Activated T-cell treated with anti-CD3 and anti-CD28 coated beads, Interleukin-2, amount 50 U/mL, for 1 hour (primary cell): Measurements from ENCODE around the gene EPHB1.

Source experiments
- DNase-seq: peaks from one replicate; pipeline ENCODE4 v3.0.0-alpha.2; 2020

The EPHB1 gene

DNA sequence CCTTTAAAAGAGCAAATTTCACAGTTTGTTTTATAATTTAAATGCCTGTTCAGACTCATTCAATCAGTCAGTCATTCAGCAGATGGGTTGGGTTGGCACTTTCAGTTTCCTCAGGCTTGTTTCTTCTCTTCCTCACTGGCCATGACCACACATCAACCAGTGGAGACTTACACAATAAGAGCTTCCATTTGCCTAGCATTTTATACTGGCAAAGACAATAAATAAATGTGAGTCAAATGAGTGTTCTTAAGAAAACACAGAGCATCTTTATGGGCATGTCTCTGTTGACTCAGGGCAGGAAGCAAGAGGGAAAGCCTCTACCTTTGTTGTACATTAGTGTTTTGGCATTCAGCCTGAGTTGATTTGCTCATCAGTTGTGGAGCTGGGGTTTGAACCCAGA is 122.6 kb downstream of the EPHB1 start:
- no peak for DNase-seq

DNA sequence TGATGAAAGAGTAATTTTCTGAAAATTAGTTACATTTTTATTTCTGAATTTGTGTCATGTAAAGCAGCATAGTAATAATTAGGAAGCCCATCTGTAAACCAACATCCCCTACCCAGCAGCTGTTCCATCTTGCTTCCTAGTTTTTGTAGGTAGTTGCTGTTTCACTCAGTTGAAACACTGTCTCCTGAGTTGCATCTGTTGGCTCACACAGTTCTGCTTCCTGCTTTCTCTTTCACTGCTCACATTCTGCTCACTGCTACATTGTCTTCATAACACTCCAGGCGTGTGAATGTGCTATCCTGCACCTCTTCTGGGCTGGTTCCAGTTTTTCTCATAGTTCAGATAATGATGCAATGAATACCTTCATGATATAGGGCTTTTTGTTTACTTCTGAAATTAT is 123.4 kb downstream of the EPHB1 start:
- DNase-seq, result no peak

DNA sequence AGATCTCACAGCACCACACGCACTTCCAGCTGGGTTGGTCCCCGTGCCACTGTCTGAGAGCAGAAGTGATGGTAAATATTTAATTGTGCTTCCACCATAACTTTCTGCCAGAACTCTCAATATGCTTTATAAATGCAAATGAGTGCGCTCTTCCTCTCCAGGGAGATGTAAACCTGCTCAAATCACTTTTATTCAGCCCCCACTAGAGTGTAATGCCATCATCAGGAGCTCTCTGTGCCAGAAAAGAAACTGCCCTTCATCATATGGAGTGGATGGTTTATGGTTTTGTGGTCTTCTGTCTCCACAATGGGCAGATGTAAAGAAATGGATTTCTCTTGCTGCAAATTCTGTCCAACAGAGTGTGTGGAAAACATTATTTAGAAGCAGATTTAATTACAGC is 127.0 kb downstream of the EPHB1 start:
- no peak for DNase-seq

DNA sequence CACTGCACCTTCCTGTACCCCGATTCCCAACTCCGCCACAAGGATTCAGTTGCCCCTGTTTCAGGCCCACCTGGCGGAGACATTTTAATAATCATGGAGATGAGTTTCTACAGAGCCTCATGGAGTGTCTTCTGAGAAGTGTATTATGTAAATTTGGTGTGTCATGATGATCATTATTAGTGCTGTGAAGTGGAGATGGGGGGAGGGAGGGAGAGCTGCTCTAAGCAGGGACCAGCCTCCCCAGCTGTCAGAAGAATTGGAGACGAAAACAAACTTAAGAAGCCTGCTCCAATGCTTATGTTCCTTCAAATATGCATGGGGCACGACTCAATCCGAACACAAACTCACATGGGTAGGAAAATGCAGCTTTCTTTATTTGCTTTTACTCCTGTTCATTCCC is 127.8 kb downstream of the EPHB1 start:
- no peak for DNase-seq

DNA sequence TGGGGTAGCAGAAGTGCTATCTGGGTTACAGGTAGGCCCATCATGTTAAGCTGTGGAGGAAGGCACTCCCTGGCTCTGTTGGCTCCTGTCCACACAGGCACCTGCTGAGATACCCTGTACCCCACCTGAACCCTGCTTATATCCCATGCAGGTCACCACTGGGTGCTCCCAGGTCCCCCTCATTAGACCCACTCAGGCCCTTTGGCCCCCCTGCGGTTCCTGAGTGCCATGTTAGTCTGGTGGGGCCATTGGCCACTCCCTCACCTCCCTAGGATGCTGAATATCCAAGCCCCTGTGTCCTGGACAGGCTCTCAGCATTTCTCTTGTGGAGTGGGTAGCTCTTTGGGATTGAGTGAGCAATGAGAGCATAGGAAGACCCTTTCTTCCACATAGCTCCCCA is 128.2 kb downstream of the EPHB1 start:
- DNase-seq, result no peak

DNA sequence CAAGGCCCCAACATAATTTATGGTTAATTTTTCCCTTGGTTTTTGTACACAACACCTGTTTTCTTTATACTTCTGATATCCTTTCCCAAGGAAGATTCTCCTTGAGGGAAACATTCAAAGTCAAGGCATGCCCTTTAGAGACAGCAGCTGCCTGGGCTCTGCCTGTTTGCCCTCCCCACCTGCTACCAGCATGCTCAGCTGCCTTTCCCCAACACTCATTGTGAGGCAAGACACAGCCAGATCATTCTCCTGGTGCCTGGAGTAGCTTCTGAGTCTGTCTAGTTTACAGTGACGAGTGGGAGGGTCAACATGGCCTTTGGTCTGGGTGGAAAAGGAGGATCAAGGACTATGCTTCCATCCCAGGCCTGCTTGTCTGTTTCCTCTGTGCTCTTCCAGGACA is 132.5 kb downstream of the EPHB1 start:
- DNase-seq, result no peak

DNA sequence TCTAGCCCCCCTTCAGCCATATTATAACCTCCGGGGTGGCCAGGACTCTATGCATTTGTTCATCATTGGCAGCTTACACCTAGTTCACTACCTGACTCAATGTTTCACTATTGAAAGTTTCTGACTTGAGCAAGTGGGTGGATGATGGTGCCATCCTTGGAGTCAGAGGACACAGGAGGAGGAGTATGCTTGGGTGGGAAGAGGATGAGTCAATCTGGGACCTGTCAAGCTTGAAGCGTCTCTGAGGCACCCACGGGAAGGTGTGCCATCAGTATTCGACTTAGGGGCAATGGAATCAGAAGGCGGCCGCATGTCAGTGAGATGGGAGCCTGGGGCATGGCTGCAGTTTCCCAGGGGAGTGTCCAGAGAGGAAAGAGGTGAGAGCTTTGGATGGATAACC is 133.3 kb downstream of the EPHB1 start:
- no peak for DNase-seq

DNA sequence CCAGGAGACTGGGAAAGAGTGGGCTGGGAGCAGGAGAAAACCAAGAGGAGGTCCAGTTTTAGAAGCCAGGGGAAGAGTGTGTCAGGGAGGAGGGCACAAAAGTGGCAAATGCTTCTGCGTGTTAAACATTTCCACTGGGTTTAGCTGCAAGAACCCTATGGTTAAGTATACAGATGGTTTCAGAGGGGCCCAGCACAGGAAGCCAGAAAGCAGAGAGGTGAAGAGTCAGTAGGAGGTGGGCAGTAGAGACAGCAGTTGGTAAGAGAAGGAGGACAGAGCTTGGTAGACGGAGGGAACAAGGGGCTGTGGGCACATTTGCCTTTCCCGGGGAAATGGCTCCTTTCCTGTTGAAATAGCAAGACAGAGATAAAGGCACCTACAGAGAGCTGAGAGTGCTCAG is 133.8 kb downstream of the EPHB1 start:
- DNase-seq, result no peak

DNA sequence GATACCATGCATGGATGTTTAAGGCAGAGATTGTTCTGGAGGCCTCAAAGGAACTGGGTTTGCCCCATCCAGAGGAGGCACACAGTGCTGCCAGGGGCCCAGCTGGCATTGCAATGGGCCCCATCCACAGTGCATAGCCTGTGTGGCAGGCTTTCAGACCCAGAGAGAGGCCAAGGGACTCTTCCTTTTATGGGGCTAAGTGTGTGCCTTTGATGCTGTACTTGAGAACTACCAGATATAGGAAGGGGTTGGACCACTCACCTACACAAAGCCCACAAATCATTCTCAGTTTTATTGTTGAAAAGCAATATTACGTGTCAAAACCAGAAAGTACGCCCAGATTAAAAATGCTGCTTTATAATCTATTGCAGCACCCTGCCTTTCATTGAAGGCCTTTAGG is 134.9 kb downstream of the EPHB1 start:
- no peak for DNase-seq

DNA sequence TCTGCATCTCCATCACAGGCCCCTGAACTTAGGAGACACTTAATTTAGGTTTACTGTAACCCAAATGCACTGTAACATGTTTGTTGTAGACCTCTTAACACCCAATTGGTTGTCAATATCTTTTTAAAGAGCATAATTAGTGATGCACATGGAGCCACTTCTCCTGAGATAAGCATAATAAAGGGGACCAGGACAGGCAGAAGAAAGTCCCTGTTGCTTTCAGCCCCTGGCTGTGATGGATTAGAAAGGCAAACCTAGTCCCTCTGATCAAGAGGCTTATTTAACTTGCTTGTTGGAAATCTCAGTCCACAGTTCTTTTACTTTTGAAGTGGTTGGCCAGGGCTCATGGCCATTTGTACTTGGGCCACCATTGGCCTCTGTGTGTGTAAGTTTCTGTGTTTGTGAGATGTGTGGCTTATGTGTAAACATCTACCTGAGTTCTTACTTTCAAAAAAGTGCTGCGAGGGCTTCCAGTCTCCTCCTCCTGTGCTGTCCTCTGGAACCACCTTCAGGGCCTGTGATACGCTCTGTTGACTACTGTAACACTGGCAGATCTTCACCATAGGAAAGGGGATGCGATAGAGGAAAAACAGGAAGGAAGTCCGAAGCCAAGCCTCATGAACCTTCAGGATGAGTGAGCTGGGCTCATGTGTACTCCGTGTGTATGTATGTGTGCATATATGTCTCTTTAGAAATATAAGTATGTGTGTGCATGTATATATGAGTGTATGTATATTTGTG is 136.2 kb downstream of the EPHB1 start:
- DNase-seq, result no peak

DNA sequence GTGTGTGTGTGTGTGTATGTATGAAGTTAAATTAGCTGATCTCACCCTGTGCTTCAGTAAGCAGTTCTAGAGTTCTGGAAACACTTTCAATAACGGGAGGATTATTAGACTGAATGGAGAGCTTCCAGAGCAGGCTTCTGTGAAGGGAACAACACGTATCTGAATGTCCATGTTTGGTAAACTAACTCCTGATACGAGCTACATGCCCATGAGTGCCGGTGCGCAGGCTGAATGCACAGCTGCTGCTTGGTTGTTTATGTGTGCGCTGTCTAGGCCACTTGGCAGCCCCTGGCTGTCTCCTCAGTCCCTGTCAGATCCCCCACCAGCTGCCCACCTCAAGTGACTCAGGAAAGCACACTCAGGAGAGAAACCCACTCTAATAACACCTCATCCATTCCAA is 137.0 kb downstream of the EPHB1 start:
- DNase-seq, result no peak

DNA sequence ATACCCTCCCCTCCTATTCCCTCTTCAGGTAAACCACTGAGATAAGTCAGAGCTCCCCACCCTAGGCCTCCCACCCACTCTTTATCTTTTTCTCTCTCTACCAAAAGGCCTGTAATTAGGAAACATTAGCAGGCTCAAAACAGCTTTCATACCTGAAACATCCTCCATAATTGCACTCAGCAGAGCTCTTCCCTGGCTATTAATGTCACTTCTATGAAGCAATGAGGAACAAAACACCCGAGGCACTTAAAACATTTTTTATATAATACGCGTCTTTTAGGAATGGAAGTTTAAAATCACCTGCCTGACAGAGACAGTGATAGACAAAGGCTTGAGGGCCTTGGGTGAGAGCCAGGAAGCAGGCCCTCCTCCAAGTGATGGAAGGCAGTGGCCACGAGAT is 138.9 kb downstream of the EPHB1 start:
- no peak for DNase-seq

DNA sequence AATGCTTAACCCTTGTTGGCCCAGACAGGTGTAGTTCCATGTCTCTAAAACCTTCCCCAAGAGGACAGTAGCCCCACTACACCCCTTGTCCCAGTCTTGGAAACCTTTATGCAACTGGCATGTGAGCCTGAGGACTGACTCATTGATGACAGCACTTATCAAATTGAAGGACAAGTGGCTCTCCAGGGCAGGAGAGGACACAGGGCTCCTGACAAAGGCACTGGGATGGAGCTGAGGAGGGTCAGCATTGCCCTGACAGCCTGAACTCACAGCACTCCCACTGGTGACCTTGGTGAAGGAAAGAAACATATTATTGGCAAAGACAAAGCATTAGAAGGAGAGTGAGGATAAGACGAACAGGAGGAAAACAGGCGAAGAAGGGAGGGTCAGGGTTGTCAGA is 139.9 kb downstream of the EPHB1 start:
- no peak for DNase-seq

DNA sequence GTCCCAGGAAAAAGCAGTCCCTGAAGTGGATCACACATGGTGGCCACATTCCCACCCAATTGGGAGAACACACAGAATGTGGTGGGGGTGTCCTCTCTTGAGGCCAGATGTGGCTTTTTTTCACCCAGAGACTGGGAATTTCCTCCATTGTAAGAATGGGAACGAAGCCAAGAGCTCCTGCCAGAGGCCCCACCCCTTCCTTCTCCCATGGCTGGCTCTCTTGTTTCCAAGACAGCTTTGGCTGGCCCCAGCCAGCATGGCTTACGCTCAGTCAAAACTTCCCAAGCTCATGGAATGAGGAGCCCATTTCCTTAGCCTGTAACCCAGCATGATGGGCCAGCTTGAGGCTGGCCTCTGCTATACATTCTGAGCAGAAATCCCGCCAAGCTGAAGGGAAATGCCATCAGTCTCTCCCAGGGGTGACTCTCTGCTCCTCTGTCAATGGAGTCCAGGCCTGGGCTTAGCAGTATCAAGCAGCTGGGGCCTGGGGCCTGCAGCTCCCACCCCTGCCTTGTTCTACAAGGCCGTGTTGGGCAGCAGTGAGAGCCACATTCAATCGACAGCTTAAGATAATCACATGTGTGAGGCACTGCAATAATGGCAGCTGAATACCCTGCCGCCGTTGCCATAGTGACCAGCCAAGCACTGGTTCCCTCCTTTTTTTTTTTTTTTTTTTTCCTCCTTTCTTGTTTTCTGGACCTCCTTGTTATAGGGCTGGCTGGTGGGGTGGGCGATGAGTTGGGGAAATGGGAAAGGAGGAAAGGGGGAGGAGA is 142.4 kb downstream of the EPHB1 start:
- DNase-seq, result no peak

DNA sequence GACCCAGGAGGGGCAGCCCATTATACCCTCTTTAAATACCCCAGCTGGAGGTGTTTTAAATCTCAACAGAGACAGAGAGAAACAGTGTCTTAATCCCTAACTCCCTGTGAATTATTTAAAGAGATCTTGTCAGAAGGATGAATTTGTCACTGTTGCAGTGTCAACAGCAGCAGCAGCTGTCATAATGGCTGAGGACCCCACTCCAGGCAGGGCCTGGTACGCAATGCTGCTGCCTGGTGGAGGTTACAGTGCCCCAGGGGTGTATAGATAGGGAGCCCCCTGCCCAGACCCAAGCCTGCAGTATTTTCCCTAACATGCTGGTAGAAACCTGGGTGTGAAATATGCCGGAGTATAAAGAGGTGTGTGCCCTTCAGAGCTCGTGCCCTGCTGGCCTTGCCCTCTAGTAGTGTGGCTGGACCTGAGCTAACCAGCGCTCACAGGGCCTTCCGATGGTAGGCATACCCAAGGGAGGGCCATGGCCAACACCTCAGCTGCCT is 143.0 kb downstream of the EPHB1 start:
- DNase-seq, result no peak

DNA sequence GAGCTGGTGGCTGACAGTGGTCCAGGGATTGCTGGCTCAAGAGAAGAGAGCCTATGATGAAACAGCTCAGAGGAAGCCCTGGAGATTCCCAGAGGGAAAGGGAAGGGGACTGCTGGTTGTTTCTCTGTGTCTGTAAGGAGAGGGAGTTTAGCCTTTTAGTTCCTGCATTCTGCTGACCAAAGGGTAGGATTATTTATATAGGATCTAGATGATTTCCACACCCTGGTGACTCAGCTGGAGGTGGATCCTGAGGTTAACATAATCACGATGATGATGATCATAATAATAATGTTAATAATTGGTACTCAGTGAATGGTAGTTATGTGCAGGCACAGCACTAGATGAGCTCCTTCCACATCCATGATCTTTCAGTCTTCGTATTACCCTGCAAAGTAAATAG is 144.9 kb downstream of the EPHB1 start:
- no peak for DNase-seq

DNA sequence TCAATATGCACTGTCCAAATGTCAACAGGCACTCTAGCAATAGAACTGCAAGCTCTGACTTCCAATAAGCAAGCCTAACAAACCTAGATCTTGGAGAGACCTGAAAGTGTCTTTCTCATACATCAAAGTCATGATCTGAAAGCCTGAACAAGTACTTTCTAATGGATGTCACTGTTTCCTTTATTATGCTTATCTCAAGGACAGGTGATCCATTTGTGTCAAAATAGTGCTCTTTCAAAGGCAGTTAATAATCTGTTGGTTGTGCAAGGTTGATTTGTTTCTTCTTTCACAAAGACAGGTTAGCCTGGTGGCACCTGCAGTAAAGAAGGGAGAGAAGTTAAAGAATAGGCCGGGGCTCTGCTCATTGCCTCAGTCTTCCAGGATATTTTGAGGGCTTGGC is 146.8 kb downstream of the EPHB1 start:
- no peak for DNase-seq

DNA sequence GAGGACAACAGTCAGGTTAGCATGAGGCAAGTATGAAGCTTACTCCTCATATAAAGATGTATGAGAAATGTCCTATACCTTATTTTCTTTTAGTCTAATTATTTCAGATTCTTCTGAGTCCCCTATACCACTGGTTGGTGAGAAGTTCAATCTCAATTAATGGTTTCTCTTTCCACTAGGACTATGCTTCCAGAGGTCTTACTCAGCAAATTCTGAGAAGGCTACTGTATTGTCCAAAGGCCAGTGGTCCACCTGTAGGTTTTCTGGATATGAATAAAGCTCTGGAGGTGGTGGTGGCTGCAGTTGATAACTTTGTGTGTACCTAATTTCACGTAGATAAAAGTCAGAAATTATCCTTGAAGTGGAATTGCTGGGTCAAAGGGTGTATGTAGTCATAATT is 149.4 kb downstream of the EPHB1 start:
- DNase-seq, result no peak

DNA sequence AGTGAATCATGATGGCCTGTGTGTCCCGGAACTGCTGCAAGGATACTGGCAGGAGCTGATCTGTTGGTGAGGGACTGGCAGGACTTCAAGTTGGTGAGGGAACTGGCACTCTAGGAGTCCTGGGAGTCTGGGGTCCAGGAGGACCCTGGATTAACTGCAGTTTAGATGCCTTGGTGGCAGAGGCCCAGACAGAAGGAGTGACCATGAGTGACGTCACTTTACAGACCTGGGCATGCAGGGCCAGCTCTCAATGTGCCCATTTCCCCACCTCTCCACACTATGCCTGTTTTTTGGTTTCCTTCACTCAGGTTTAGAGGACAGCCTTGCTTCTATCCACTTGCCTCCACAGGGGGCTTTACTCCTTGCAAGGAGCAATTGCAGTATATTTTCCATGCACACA is 154.1 kb downstream of the EPHB1 start:
- DNase-seq, result no peak

DNA sequence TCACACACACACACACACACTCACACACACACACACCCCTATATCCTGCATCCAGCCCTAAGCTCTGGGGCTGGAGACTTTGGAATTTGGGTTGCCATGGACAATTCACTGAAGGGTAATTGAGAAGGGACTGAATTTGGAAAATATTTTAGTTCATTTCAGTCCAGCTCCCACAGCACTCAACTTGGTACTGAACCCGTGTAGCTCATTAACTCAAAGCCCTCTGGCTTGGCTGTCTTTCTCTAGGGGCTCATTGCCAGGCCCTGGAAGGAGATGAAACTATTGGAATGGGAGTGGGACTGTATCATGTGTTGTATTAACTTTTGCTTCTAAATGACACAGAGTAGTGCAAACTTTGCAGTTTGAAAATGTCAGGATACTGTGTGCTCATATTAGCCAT is 157.3 kb downstream of the EPHB1 start:
- no peak for DNase-seq

DNA sequence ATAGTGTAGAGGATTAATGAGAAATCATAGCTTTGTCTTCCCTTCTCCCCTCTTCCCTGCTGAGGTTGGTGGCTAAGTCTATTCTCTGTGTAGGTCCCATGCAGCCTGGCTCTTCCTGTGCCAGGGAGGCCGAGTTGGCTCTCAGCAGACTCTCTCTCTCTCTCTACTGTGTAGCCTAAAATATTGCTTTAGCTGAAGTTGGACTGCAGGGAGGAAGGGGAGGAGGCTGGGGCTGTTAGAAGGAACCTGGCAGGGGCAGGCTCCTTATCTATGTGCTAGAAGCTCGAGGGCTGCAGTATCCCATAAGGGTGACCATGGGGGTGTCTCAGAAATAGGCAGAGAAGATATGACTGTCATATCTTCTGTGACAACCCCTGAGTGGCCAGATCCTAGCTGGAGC is 160.8 kb downstream of the EPHB1 start:
- DNase-seq, result no peak

DNA sequence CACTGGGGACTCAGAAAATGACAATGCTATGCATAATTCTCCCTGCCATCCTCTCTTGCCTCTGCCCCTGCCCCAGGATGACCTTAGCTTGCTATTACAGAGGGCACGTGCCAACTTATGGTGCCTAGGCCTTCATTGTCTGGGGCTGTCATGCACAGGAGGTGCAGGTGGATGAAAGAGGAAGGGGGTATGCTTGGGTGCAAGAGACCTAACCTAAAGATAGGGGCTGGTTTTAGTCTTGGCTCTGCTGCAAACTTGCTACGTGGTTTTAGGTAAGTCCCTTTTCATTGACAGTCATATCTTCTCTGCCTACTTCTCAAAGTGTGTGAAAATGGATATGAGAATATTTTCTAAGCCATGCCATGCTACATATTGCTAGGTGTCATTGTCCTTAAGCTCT is 161.3 kb downstream of the EPHB1 start:
- no peak for DNase-seq

DNA sequence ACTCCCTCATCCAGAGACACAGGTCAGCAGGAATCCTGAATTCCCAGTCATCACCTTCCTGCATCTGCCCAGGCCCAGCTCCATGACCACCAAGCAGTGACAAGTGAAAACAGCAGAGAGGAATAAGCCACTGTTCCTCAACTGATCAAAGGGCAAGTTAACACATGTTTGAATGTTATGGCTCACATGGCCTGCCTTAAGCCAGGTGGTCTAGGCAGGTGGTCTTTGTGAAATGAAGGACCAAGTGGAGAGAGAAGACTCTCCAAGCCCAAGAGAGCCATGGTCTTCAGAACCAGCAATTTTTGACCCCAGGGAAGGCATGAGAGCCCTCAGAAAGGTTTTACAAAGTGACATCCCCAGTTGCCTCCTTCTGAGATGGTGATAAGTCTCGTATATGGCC is 161.8 kb downstream of the EPHB1 start:
- DNase-seq, result no peak

DNA sequence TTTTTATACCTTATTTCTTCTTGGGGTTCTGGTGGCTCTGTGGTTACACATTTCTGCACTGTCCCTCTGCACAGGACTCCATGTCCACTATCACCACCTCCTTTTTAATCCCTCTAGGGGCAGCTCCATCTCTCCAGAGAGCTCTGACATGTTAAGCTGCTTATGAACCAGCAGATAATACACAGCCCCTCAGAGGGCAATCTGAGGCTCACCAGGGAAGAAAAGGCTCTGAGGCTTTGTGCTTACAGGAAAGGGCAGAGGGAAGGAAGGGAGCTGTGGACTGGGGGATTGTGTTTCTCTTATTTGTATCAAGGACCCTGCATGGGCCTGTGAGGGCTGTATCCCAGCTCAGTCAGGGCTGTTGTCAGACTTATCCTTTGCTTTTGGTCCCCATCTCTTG is 164.5 kb downstream of the EPHB1 start:
- DNase-seq, result no peak

DNA sequence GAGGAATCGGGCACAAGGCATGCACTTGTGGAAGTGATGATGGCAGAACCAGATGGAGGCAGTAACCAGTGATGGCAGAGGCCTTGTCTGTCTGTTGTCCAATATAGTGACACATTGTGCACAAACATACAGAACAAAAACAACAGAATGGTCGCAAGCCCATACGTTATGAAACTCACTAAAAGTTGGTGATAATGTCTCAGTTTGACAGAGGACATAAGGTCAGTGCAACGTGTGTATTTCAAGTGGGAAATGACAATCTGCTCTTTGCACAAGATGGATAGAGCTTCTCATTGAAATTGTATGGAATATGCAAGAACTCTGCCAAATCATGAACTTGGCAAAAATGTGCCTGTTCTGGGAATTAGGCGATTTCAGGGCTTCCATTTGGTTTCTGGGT is 169.2 kb downstream of the EPHB1 start:
- DNase-seq, result no peak
